Testis (tissue), 3 donors: ENCODE data around the gene HYCC1. TPM values are rescaled to one million over a fixed set of nuclear protein-coding genes. Genes with fewer than 3 reads are reported as not detected.
"Not testable (repeated sequence)": the region's sequence is repeated elsewhere in the genome, so short reads cannot be mapped to it uniquely, and the experiment has no call there.

Experiments used
- DNase-seq: peaks from one replicate; pipeline ENCODE4 v3.0.0-alpha.2; 2019
- H3K27ac ChIP-seq, 2 donors: fragments of 200-600 bp; sonication (generic); one replicate each; pipeline ENCODE4 v1.5.1; 2019
- H3K27me3 ChIP-seq: fragments of 200-600 bp; sonication (generic); one replicate; pipeline ENCODE4 v1.5.1; 2019
- H3K36me3 ChIP-seq: fragments of 200-600 bp; sonication (generic); one replicate; pipeline ENCODE4 v1.5.1; 2017; ENCODE audit warnings: low read depth; ENCODE audit errors: missing control alignments
- H3K4me1 ChIP-seq: fragments of 200-600 bp; sonication (generic); one replicate; pipeline ENCODE4 v1.5.1; 2019
- H3K4me3 ChIP-seq, 2 donors: fragments of 200-600 bp; sonication (generic); one replicate each; pipeline ENCODE4 v1.5.1; 2017 to 2019
- H3K9me3 ChIP-seq: fragments of 200-600 bp; sonication (generic); one replicate; pipeline ENCODE4 v1.5.1; 2017
- CTCF ChIP-seq, 3 experiments: fragments of 450-650 bp in 2 of 3; fragments of 200-600 bp in 1 of 3; sonication (generic) in 1 of 3; IDR thresholded peaks; one replicate each; pipeline ENCODE4 v1.5.1; 2016 to 2019; ENCODE audit warnings: antibody characterized with exemption in 3 of 3, mild to moderate bottlenecking in 2 of 3, moderate library complexity in 1 of 3
- POLR2A ChIP-seq: fragments of 450-650 bp; IDR thresholded peaks from one replicate; pipeline ENCODE4 v1.6.1; 2017; ENCODE audit warnings: antibody characterized with exemption, mild to moderate bottlenecking, moderate library complexity
- WGBS, 2 donors: methylation state at CpG; one replicate each; pipeline ENCODE4 v1.1.5; 2018; 5-methylcytosine and 5-hydroxymethylcytosine counted together
- intact Hi-C: fragments of 100-400 bp; cut with DNase I; formaldehyde crosslinking; loops from one replicate; pipeline ENCODE4 v1.15.1; 2023; ENCODE audit warnings: low total_unique reads
- polyA plus RNA-seq: library from polyadenylated mRNA; stranded (reverse); fragments of 350-450 nt; fragmentation: Illumina TruSeq; extraction: RNeasy Lipid Tissue Mini Kit (QIAGEN cat#74804); gene quantifications from one replicate; pipeline ENCODE4 v1.2.3, GENCODE V29; 2014; ENCODE audit warnings: low read depth, low replicate concordance; ENCODE audit not compliant: insufficient read depth
- total RNA-seq, 2 donors: library from RNA; depleted of rRNA; stranded (reverse); fragments of >200 nt; gene quantifications; one replicate each; pipeline ENCODE4 v1.2.3, GENCODE V29; 2016

HYCC1 gene
- total and polyA plus RNA-seq, 3 donors from 2014 or later = 19.3 to 43.6 (median 22.0) TPM

- intact Hi-C loops = no loop called here
- TF ChIP-seq POLR2A (no peak), CTCF (IDR thresholded peaks at IDR 0.05) (peak; percentile 51 to 63 (median 61))
- H3K27me3 ChIP-seq = no peaks in the 10 kb centered on the region
- H3K9me3 ChIP-seq = no peaks in the 10 kb centered on the region
- 15 to 25% methylated on average over 2 of the region's 2 CpGs for WGBS, 2 donors
- H3K27ac ChIP-seq = no peak overlapping the region
- DNase-seq = peak; percentile 51
- no peak overlapping the region for H3K4me3 ChIP-seq
- no peaks in the 10 kb centered on the region for H3K4me1 ChIP-seq
- no peaks in the 10 kb centered on the region for H3K36me3 ChIP-seq
These were observed 41.8 kb upstream of the HYCC1 start for GRCh38 chr7:23055582-23056178.

GRCh38 chr7:23051124-23051485 lies 37.2 kb upstream of the HYCC1 start:
- intact Hi-C loops = loop anchor here (5.0 kb wide), 1 partner anchor 494 kb away; no protein-coding TSS in a partner anchor

GRCh38 chr7:23046336-23046735 lies 32.4 kb upstream of the HYCC1 start:
- H3K36me3 ChIP-seq, H3K27me3 ChIP-seq, H3K4me3 ChIP-seq, H3K27ac ChIP-seq, H3K4me1 ChIP-seq, intact Hi-C loops, DNase-seq, H3K9me3 ChIP-seq: not testable (repeated sequence)
- 77% methylated on average over 9 of the region's 29 CpGs; no CpG with 5 or more reads in 1 of the 2 donors for WGBS, 2 donors

More at GRCh38 chr7:23051124-23051485, 37.2 kb upstream of the HYCC1 start:
- not testable (repeated sequence) for H3K4me1 ChIP-seq, DNase-seq, H3K4me3 ChIP-seq, H3K9me3 ChIP-seq, H3K36me3 ChIP-seq, H3K27me3 ChIP-seq, H3K27ac ChIP-seq
- WGBS, 2 donors = 86 to 87% methylated on average over 3 of the region's 3 CpGs

- H3K36me3 ChIP-seq, intact Hi-C loops, H3K4me1 ChIP-seq, H3K27ac ChIP-seq, H3K4me3 ChIP-seq, H3K27me3 ChIP-seq, DNase-seq, H3K9me3 ChIP-seq: not testable (repeated sequence)
- WGBS, 2 donors = 72 to 74% methylated on average over 4 of the region's 6 CpGs
These were observed 31.2 kb upstream of the HYCC1 start for GRCh38 chr7:23045086-23045485.

GRCh38 chr7:23044581-23044980 lies 30.7 kb upstream of the HYCC1 start:
- H3K36me3 ChIP-seq = no peaks in the 10 kb centered on the region
- DNase-seq = no peak
- WGBS, 2 donors = 48 to 55% methylated on average over 3 of the region's 3 CpGs
- no peaks in the 10 kb centered on the region for H3K9me3 ChIP-seq
- H3K4me3 ChIP-seq = no peak overlapping the region
- intact Hi-C loops = no loop called here
- H3K27me3 ChIP-seq = no peaks in the 10 kb centered on the region
- H3K27ac ChIP-seq = no peak overlapping the region
- H3K4me1 ChIP-seq = no peaks in the 10 kb centered on the region
- TF ChIP-seq CTCF (IDR thresholded peaks at IDR 0.05) (no peak), POLR2A (no peak)

- intact Hi-C loops = no loop called here
- 87 to 92% methylated on average over 2 of the region's 2 CpGs for WGBS, 2 donors
These were observed 29.5 kb upstream of the HYCC1 start for GRCh38 chr7:23043441-23043840.

GRCh38 chr7:23039674-23040073 lies 25.7 kb upstream of the HYCC1 start:
- intact Hi-C loops, DNase-seq, H3K27ac ChIP-seq, H3K4me1 ChIP-seq, H3K4me3 ChIP-seq, H3K27me3 ChIP-seq, H3K36me3 ChIP-seq, H3K9me3 ChIP-seq: not testable (repeated sequence)
- WGBS, 2 donors = 67 to 78% methylated on average over 2 of the region's 4 CpGs

More at GRCh38 chr7:23043441-23043840, 29.5 kb upstream of the HYCC1 start:
- no peak for DNase-seq
- Histone ChIP-seq H3K27me3 (no peaks in the 10 kb centered on the region), H3K36me3 (no peaks in the 10 kb centered on the region), H3K4me3 (no peak overlapping the region), H3K27ac (no peak overlapping the region), H3K9me3 (no peaks in the 10 kb centered on the region), H3K4me1 (no peaks in the 10 kb centered on the region)
- TF ChIP-seq CTCF (IDR thresholded peaks at IDR 0.05) (no peak), POLR2A (no peak)

- H3K36me3 ChIP-seq, H3K4me1 ChIP-seq, H3K27ac ChIP-seq, intact Hi-C loops, H3K4me3 ChIP-seq, H3K27me3 ChIP-seq, H3K9me3 ChIP-seq, DNase-seq: not testable (repeated sequence)
- 88 to 91% methylated on average over 1 to 29 of the region's 34 CpGs for WGBS, 2 donors
These were observed 21.8 kb upstream of the HYCC1 start for GRCh38 chr7:23035542-23036371.
